Keratinocyte (primary cell): ENCODE measurements around the gene DNAJC28.

Experiments
- EZH2 ChIP-seq: IDR thresholded peaks from one replicate; pipeline ENCODE4 v1.6.1; 2012; ENCODE audit warnings: inconsistent platforms, mild to moderate bottlenecking, low read length, moderate library complexity
- TF ChIP-seq, protein P1 (sequence below), 3 experiments: IDR thresholded peaks in 1 of 3; conservative IDR thresholded peaks in 1 of 3; optimal IDR thresholded peaks in 1 of 3; 2 replicates in 2 of 3; 3 replicates in 1 of 3; pipeline versions ENCODE3 to v1.5.1; 2011; ENCODE audit warnings: low read length in 3 of 3, mild to moderate bottlenecking in 3 of 3, moderate library complexity in 2 of 3, control low read depth in 1 of 3, inconsistent platforms in 1 of 3; ENCODE audit not compliant: insufficient read depth in 2 of 3; ENCODE audit errors: extremely low read depth in 1 of 3

DNA sequence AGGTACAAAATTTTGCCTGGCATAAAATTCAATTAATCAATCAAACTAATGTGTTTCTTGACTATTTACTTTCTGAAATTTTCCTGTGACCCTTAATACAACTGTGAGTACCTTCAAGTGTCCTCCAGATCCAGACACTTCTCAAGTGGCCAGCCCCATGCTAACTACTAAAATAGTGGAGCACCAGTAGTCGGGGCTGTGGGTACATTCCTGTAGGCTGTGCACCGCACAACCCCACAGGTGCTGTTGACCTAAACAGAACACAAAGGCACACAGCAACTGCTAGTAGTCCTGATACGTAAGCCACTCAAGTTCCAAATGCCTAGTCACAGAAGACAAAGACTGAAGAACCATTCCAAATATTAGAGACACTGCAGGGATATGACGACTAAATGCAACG lies 48.3 kb downstream of the DNAJC28 start:
- TF ChIP-seq, protein P1, sequence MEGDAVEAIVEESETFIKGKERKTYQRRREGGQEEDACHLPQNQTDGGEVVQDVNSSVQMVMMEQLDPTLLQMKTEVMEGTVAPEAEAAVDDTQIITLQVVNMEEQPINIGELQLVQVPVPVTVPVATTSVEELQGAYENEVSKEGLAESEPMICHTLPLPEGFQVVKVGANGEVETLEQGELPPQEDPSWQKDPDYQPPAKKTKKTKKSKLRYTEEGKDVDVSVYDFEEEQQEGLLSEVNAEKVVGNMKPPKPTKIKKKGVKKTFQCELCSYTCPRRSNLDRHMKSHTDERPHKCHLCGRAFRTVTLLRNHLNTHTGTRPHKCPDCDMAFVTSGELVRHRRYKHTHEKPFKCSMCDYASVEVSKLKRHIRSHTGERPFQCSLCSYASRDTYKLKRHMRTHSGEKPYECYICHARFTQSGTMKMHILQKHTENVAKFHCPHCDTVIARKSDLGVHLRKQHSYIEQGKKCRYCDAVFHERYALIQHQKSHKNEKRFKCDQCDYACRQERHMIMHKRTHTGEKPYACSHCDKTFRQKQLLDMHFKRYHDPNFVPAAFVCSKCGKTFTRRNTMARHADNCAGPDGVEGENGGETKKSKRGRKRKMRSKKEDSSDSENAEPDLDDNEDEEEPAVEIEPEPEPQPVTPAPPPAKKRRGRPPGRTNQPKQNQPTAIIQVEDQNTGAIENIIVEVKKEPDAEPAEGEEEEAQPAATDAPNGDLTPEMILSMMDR (optimal IDR thresholded peaks at IDR 0.05 in 1 of 3, IDR thresholded peaks at IDR 0.05 in 1 of 3, conservative IDR thresholded peaks at IDR 0.05 in 1 of 3; ENCODE audit: extremely low read depth in 1 of 3, insufficient read depth in 2 of 3, low read length in 3 of 3) = no peak
- TF ChIP-seq EZH2 = no peak
